CMK (cell line): Measurements from ENCODE around the gene JADE2.
"Not testable (repeated sequence)": the region's sequence is repeated elsewhere in the genome, so short reads cannot be mapped to it uniquely, and the experiment has no call there.

Experiments used
- DNase-seq: peaks from one replicate; pipeline ENCODE4 v3.0.0-alpha.2; 2010; ENCODE audit warnings: low read depth

The JADE2 gene

DNA sequence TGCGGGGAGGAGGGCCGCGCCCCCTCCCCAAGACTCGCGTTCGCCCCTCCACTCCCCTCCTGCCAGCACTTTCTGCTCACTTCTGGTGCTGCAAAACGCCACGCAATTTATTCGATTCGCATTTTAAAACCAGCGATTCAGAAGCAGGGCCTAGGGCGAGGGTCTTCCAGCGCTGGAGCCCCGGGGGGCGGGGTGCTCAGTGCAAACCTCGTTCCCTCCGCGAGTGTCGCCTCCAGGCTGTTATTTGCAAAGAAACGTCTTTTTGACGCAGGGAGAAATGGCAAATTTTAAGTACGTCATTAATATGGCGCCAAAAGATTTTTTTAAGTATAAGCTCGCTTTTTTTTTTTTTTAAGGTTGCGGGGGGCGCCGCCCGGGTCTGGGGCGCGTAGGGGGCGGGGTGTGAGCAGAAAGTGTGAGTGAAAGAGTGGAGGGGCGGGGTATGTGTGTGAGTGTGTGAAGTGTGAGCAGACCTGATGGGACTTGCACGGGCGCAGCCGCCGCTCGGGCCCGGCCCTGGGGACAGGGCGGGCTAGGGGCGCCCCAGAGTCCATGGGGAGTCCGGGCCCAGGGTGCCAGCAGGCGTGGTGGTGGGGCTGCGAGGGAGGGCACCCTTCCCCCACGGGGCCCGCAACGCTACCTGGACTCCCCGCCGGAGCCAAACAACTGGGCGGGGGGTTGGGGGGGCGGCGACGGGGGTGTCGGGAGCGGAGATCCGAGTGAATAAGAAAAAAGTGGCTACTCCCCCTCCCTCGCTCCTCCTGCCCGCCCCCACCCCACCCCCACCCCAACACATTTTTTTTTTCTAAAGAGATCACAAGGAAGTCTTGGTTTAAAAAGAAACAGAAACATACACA is at the start of gene JADE2:
TSS of gene JADE2 (plus strand) at position 845 of the 857 bp plus-strand sequence. CDS start 10,188 bp downstream, outside the sequence.
- peak; percentile 61 for DNase-seq

- no peak for DNase-seq
Observed at GRCh38 chr5:134477462-134478245, 47.8 kb upstream of the JADE2 start.

- no peak for DNase-seq
Observed at GRCh38 chr5:134479839-134480238, 45.6 kb upstream of the JADE2 start.

DNA sequence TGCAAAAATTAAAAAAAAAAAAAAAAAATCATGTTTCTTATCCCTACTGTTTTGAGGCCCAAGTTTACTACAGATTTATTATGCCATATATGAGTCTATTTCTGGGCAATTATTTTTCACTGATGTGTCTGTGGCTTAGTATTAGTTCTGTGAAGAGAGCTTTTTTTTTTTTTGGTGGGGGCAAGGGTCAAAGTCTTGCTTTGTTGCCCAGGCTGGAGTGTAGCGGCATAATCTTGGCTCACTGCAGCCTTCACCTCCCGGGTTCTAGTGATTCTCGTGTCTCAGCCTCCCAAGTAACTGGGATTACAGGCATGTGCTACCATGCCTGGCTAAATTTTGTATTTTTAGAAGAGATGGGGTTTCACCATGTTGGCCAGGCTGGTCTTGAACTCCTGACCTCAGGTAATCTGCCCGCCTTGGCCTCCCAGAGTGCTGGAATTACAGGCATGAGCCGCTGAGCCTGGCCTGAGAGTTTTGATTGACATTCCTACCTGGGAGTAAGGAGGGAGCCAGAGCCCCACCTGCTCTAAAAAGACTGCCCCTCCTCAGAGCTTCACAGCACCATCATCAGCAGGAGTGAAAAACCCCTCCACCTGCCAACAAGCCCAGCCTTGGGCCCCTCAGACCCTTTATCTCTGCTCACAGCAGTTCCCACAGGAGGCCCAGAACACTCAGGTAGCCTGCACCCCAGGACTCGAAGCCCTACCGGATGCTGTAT is 36.1 kb upstream of the JADE2 start:
- no peak for DNase-seq

DNA sequence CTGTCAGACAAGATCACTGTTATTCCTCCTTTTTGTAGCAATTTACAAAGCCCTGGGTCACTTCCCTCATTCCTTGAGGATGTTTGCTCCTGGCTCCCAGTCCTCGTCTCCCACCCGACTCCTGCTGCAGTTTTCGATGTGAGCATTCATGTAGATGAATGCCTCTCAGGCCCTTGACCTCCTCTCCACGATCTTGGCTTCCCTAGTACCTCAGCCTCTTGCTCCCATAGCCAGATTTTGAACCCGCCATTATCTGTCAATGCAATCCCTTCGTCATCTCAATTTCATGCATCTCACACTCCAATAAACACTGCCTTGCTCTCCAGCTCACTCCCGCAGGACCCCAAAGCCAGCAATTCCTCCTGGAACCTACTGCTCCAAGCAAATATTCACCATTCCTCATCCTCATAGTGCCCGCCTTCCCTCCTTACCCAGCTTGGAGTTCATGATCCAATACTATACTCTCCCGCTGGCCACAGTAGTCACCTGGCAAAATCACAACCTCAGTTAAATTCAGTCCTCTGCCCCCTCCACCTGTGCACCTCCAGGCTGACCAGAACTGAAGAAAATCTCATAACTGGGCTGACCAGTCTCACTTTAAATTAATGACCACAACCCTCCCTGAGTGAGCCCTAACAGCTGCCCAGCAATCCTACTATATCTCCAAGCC is 35.1 kb upstream of the JADE2 start:
- DNase-seq = no peak

DNA sequence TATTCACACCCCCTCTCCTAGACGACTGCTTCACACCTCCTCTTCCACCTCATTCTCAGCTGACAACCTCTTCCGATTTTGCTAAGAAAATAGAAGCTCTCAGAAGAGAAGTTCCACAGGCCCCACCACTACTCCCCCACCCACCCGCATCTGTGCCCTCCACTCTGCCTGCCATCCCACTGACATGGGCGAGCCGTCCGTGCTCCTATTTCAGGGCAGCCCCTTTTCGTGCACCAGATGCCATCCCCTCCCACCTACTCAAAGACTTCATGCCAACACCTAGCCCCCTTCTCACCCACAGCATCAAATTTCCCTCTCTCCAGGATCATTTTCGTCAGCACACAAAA is 34.6 kb upstream of the JADE2 start:
- DNase-seq = no peak

GRCh38 chr5:134491841-134492442 is 33.5 kb upstream of the JADE2 start:
- no peak for DNase-seq

- no peak for DNase-seq
Observed at GRCh38 chr5:134492568-134492967, 32.9 kb upstream of the JADE2 start.

- no peak for DNase-seq
Observed at GRCh38 chr5:134493461-134494055, 31.9 kb upstream of the JADE2 start.

GRCh38 chr5:134494780-134495179 is 30.7 kb upstream of the JADE2 start:
- DNase-seq = no peak

DNA sequence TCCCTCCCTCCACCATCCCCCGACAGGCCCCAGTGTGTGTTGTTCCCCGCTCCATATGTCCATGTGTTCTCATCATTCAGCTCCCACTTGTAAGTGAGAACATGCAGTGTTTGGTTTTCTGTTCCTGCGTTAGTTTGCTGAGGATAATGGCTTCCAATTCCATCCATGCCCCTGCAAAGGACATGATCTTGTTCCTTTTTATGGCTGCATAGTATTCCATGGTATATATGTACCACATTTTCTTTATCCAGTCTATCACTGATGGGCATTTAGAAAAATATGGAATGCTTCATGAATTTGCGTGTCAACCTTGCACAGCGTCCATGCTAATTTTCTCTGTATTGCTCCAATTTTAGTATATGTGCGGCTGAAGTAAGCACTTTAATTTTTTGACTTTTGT is 25.6 kb upstream of the JADE2 start:
- DNase-seq = not testable (repeated sequence)

- DNase-seq = no peak
Observed at GRCh38 chr5:134500699-134501430, 24.6 kb upstream of the JADE2 start.

DNA sequence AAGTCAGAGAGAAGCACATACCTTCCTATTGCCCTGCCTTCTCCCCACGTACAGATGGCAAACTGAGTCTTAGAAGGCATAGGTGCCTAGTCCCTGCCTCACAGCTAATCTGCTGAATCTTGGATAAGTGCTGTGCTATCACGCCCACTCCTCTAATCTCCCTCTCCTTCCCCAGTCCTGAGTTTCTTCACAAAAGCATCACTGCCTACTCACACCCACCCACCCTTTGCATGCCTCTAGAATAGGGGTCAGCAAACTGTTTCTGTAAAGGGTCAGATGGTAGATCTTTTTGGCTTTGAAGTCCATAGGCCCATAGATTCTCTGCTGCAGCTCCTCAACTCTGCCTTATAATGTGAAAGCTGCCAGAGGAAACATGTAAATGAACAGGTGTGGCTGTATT is 23.2 kb upstream of the JADE2 start:
- DNase-seq = no peak

DNA sequence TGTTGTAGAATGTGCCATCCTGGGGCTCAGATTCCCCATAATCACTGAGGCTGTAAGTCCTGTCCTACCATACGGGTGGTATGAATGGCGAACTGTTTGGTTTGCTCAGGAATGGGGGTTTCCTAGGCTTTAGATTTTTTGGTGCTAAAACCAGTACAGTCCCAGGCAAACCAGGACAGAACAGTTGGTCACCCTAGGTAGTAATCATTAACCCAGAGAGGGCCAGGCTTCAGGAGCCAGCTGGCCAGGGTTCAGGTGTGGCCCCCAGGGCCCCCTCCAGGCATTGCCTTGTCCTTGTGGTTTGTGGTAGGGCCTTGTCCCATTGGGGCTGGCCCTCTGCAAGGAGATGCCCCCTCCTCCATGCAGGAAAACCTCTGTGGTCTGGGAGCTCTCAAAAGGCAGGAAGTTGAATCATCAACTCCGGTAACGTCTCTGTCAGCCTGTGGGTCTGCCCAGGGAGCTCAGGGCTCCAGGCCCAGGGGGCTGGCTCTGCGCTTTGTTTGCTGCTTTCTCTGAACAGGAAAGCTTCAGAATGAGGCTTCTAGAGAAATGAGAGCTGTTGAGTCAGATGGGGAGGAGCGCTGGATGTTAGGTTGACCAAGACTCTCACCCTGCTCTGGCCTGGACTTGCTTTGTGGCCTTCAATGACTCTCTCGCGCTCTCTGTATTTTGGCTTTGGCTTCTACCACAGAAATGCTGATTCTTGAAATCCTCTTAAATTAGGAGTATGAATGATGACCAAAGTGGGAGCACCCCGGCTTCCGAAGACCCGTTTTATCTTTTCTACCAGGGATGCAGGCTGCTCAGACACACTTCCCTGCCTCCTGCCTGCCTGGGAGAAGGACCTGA is 22.2 kb upstream of the JADE2 start:
- DNase-seq = peak; percentile 62

GRCh38 chr5:134503937-134504437 is 21.5 kb upstream of the JADE2 start:
- DNase-seq = no peak

GRCh38 chr5:134504629-134505300 is 20.7 kb upstream of the JADE2 start:
- DNase-seq = no peak

GRCh38 chr5:134506054-134507039 is 19.1 kb upstream of the JADE2 start:
- DNase-seq = no peak

GRCh38 chr5:134507452-134507851 is 18.0 kb upstream of the JADE2 start:
- no peak for DNase-seq
